NCI-H748 (cell line): ENCODE results near the gene AMN.

ENCODE experiments used
- DNase-seq: peaks from one replicate; lab custom pipeline; 2025; ENCODE audit not compliant: unreplicated experiment; lab: John Stamatoyannopoulos, UW

Gene AMN

DNA sequence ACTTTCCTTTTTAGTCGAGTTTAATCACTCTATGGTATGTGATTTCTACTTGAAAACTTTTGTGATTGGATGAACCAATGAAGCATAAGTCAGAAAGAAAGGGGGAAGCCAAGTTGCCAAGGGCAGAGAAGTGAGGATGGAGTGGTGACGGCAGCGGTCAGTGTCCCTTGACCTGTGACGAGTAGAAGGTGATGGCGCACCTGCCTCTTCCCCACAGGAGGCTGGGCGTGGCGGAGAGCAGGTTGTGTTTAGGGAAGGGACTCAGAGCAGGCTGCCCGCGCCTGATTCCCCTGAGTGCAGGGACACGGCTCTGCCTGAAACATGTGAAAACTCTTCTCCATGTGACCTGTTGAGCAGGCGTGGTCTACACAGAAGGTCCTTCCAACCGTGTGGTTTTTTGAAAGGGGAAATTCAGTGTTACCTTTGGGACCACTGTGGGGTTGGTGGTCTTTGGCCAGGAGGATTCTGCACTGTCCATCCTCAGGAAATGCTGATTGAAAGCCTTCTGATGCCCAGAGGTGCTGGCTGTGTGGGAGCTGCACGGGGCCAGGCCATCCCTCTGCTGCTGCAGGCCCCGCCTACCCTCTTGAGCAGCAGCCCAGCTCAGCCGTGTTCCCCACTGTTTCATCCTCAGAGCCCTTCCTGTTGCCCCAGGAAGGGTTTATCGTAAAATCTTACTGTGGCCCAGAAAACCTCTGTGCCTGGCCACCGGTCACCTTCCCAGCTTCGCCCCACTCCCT is 23.5 kb upstream of the AMN start:
- peak; percentile 93 for DNase-seq

DNA sequence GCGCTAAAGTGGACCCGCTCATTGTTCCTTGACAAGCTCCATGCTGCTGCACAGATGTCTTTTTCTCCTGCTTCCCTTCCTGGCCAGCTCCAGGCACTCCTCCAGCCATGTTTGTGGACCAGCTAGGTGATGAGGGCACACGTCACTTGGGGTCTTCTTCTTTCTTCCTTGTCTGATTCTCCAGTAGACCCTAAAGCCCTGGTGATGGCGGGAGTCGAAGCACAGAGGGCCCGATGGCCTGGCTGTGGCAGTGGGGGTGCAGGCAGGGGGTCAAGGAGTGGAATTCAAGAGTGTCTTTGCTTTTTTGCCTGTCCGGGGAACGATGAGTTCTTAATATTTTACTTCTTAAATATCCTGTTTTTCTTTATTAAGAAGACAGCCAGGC is 23.0 kb upstream of the AMN start:
- no peak for DNase-seq

DNA sequence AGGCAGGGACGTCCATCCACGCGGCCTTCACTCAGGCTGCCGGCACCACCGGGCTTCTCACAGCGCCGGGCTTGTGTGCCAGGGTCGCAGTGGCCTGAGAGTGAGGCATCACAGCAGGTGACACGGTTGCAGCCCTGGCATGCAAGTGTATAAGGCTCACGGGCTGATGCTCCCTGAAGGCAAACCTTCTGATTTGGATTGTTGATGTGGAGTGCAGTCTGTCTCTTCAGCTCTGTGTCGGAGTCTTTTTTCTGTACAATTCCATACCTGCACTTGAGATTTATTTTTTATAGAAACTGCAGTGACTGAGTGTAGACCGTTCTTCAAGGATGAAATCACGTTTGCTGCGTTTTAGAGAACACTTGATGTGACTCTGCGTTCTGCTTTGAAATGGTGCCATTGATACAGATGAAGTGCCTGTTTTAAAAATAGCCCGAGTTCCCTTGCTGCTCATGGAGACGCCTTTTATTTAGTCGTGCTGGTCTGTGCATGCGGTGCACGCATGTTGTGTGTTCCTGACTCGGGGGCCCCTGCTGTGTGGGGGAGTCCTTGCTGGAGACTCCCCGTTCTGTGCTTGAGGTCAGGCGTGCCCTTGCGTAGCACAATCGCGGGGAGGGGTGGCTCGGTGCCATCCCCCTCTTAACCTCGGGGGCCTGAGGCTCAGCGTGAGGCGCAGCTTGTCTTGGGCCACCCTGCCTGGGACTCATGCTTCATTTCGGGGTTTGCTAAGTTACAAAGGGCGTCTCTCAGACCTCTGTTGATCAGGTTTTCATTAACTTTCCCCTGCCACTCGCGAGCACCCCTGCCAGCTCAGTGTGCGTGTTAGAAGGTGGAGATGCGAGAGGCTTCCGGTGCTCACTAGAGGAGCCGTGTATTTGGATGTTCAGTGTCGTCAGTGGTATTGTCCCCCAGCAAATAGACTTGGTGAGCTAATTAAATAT is 21.6 kb upstream of the AMN start:
- DNase-seq = no peak

DNA sequence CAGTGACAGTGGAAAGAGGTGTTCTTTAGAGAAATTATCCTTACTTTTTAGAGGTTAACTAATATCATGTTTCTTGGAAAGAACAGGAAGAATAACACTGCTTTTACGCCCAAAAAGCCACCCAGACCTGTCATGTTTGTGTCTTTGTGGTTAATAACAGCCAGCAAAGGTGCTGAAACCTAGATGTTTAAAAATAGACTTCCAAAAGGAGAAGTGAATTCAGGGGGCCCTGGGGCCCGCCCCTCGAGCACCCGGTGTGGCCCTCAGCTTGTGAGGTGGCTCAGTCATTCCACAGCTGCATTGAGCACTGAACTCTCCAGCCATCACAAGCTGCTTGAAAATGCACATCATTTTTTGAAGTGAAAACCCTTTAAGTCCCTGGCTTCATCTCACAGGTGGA is 20.8 kb upstream of the AMN start:
- no peak for DNase-seq

DNA sequence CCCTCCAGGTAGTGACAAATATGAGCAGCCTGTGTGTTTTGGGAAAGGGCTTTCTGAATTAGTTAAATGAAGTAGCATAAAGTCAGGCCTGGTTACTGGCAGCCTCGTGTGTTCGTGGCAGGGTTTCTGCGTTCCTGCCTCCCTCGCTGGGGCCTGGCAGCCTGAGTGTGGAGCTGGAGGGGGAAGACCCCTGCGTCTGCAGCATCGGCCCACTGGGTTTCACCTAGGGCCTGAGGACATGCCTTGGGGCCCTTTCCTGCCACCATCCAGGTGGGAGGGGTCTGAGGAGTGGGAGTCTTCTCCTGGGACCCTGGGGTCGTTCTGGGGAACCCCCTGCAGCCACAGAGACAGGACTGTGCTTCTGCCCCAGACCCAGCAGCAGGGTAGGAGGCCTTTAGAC is 20.4 kb upstream of the AMN start:
- no peak for DNase-seq

DNA sequence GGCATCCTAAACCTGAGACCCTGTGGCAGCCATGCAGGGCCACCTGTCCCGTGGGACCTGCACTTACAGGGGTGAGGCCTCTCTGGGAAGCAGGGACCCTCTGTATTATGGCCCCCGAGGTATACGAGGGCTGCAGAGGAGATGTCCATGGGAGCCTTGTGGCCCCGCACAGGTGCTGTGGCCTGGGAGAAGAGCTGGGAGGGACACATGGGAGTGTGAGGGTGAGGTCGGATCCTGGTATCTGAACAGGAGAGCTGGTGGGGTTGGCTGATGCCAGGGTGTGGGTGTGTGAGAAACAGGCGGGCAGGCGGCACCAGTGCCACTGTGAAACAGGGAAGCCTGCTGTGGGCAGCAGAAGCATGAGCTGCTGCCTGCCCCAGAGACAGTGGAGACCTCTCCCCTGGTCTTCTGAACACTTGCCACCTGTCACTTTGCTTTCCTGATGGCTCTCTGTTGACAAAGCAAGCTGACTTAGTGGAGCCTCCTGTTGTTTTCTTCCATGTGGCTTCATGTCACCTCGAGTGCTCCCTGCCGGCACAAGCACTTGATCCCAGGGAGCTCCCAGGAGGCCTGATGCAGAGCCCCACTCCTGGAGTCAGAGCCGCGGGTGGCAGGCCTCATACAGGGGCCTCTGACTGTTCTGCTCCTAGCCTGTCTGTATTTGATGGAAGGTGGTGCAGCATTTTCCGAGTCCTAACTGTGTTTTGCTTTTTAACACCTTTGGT is 19.8 kb upstream of the AMN start:
- DNase-seq = no peak

DNA sequence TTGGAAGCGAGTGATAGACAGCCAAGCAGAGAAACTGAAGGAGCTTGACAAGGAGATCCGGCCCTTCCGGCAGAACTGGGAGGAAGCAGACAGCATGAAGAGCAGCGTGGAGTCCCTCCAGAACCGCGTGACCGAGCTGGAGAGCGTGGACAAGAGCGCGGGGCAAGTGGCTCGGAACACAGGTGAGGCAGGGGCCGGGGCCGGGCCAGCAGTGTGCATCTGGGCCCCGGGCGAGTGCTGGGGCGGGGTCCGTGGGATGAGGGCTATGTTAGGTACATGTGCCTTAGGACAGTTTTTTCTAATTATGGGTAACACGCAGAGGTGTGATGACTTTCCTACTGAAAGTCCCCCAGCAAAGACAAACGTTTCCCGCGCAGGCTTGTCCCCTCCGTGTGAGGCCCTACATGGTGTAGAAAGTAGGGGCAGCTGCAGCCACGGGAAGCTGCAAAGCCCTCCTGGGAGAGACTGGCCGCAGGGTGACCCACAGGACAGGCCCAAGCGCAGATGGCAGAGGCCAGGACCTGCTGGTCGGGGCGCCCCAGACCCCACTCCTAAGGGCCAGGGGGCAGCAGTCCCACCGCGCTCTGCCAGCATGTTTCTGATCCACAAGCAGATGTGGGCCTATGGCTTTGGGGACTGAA is 19.1 kb upstream of the AMN start:
- DNase-seq = no peak

DNA sequence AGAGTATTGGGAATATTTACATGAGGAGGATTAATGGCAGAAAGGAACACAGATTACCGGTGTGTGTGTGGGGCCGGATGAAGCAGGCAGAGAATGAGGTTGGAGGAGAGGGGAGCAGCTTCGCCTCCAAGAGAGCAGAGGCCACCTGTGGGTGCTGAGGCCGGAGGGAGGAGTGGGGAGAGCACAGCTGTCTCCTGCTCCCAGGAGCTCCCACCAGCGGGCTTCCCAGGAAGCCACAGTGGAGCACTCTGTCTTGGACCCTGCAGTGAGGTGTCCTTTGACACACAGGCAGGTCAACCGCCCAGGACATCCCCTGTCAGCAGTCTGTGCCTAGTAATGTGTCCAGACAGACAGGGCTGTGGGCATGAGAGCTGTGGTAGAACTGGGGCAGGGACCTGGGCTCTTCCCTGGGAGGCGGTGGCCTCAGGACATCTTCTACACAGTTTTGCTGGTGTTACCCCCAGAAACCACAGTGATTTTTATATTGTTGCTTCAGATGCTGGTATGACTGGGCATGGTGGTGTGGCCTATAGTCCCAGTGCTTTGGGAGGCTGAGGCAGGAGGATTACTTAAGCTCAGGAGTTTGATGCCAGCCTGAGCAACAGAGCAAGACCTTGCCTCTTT is 18.5 kb upstream of the AMN start:
- no peak for DNase-seq

DNA sequence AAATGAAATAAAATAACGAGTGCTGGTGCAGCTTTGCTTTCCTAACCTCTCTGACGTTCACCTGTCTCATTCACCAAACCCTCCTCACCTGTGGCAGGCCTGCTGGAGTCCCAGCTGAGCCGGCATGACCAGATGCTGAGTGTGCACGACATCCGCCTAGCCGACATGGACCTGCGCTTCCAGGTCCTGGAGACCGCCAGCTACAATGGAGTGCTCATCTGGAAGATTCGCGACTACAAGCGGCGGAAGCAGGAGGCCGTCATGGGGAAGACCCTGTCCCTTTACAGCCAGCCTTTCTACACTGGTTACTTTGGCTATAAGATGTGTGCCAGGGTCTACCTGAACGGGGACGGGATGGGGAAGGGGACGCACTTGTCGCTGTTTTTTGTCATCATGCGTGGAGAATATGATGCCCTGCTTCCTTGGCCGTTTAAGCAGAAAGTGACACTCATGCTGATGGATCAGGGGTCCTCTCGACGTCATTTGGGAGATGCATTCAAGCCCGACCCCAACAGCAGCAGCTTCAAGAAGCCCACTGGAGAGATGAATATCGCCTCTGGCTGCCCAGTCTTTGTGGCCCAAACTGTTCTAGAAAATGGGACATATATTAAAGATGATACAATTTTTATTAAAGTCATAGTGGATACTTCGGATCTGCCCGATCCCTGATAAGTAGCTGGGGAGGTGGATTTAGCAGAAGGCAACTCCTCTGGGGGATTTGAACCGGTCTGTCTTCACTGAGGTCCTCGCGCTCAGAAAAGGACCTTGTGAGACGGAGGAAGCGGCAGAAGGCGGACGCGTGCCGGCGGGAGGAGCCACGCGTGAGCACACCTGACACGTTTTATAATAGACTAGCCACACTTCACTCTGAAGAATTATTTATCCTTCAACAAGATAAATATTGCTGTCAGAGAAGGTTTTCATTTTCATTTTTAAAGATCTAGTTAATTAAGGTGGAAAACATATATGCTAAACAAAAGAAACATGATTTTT is 17.1 kb upstream of the AMN start:
- no peak for DNase-seq

DNA sequence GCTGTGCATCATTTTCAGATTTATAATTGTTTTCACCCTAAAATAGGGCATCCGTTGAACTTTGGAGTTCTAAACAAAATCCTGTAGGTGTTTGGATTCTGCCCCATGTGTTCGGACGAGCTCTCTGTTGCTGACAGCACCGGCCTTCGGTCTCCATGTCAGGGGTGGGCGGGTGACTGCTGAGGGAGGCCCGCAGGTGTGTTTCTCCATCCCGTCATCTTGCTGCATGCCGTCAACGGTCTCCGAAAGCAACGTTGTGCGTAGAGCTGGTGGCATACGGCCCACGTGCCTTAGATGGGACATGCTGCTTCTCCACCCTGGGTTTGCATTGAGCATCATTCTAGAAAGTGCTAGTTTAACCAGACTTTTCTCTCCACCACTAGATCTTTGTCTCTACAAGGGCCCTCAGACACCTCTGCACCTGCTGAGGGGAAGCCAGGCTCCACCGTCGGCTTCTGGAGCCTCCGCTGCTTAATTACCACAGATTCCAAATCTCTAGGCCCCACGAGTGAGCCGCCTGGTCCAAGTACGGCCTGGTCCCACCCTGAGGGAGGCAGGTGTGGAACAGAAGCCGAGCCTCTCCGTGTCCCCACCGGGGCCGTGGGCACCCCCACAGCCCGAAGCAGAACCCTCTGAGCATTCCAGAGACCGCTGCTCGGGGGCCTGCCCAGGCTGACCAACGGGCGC is 15.7 kb upstream of the AMN start:
- DNase-seq = no peak

DNA sequence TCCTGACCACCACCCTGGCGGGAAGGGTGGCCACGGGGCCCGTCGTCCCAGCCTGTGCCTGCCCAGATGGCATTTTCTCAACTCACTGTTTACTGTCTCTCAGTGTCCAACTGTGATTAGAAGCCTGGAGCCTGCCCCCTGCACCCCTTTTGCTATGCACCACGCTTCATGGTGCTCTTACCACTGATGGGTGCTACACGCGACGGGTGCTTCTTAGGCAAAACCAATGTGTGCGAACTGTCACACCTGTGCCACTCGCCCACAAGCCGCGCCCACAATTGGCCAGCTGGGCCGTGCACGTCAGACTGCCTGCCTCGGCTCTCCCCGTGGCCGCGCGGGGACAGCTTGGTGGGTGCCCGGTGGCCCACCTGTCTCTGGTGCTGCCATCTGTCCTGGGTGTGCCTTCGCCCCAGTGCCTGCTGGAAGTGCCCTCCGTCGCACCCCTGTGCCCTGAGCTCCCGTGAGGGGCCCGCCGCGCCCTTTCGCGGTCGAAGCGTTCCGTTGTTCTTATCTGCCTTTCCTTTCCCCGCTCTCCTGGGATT is 15.1 kb upstream of the AMN start:
- DNase-seq = no peak

DNA sequence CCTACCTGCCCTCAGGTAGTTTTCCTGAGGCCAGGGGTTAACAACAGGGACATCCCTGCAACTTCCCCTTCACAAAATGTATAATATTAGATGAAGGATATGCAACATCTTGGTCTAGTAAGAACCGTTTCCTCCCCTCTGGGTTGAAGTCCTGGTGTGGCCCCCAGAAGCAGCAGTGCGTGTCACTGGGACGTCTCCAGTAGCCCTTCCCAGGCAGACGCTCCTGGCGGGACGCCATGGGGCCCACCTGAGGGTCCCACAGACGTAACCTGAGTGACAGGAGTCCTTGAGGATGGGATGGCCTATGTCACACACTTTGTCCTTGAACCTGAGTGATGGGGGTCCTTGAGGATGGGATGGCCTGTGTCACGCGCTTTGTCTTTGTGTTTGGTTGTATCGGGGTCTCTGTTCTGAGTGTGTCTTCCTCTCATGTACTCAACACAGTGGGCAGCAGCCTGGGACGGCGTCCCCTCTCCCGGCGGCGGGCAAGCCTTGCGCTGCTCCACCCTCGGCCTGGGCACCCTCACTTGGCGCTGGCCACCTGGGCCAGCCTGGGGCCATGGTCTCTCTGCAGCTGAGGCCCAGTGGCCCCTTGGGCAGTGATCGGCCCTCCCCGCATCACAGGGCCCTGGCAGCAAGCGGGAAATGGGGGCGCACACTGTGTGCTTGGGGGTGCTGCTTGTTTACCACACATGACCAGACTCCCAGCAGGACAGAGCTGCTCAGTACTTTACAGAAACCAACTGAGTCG is 14.3 kb upstream of the AMN start:
- no peak for DNase-seq

DNA sequence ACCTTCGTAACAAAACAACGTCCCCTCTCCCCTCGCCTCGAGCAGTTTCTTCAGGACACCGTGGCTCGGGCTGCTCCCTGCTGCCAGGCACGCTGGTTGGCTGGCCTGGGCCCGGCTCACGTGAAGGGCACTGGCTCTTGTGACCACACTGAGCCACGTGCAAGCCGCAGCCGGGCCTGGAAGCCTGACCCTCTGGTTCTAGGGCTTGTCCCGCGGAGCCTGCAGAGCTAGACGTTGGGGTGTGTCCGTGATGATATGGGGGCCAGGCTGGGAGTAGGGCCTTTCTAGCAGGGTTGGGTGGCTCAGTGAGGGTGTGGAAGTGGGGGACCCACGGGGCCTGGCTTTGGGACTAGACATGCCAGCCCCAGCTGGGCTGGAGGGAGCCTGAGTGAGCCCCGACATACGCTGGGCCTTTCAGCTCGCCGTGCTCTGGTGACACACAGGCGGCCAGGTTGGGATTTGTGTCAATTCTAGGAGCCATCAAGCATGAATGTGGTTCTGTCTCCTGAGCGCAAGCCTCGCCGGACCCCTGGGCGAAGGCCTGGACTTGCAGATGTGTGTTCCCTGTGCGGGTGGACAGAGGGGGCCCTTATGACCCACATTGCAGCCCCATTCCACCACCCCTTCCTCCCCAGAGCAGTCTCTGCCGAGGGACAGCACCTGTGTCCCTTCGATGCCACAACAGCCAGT is 13.6 kb upstream of the AMN start:
- DNase-seq = no peak

DNA sequence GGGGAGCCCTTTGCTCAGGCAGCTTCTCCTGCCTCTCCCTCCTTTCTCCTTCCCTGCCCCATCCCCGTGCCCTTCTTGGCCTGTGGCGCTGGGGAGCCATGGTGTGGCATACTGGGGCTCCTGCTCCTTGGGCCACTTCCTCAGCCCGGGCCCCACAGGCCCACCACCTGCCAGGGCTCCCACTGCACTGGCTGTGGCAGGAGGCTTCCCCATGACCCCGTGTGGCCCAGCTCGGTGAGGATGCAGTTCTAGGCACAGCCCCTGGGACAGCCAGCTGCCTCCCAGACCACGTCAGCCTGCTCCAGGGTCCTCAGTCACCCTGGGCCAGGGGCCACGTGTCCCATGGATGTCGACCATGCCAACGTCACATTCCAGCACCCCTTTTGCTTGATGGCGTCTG is 13.0 kb upstream of the AMN start:
- DNase-seq = no peak

DNA sequence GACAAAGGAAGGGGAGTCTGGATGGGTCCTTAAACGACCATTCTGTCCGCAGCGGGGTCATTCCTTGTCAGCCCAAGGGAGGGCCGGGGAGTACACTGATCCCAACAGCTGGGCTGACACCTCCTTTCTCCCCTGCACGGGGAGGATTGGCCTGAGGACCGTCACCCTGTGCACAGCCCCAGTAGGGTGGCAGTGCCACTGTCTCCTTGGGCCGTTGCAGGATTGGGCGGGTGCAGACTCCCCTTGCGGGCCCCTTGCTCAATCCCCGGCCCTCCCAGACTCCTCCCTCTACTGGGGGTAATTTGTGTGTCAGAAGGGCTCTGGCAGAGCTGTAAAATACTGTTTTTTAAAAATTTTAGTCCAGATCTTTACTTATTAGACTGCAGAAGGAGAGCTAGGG is 12.6 kb upstream of the AMN start:
- no peak for DNase-seq

DNA sequence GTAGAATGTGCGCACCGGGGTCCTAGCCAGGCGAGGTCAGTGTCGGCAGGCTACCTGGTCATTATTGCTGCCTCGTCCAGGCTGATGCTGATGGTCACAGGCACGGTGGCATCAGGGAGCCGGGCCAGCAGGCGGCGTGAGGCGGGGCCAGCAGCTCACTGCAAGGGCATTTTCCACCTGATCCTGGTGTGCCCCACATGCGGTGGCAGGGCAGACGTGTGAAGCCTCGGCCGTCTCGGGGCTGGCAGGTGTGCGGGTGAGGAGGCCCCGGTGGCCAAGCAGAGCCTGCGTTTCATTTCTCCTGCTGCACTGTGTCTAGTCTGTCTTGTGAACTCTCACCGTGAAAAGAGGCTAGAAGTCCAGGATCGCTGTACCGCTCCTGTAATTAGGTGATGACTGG is 12.0 kb upstream of the AMN start:
- DNase-seq = no peak

DNA sequence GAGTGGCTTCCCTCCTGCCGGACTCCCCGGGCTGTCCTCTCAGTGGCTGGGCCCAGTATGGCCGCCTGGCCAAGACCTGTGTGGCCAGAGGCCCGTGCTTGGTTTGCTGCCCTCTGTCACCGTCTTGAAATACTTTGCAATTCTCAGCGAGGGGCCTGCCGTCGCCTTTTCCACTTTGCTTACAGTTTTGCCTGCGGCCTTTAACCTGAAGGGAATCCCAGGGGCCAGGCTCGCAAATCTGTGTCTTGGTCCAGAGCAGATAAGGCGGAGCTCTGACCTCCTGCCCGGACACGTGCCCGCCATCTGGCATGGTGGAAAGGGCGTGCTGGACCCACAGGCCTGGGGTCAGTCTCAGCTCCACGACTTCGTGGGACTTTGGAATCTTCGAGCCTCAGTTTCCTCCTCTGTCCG is 10.9 kb upstream of the AMN start:
- DNase-seq = no peak
